Left lobe of liver (tissue), 2 donors: ENCODE data around the gene MYO7B. TPM values are rescaled to one million over a fixed set of nuclear protein-coding genes. Genes with fewer than 3 reads are reported as not detected.

ENCODE experiments used
- ATAC-seq: fragments of 200-7000 bp; cut with Tn5 transposase; one replicate; pipeline ENCODE4 v1.9.1; 2020; ENCODE audit warnings: mild to moderate bottlenecking, moderate library complexity
- DNase-seq: peaks from one replicate; pipeline ENCODE4 v3.0.0-alpha.2; 2020; ENCODE audit warnings: low spot score
- total RNA-seq: library from RNA; stranded (reverse); gene quantifications from one replicate; pipeline ENCODE4 v1.2.1, GENCODE V29; 2021
- donor health status: DM: no; HTN: no; CAD: no; lungs with moderate emphysema.
- donor health status: DM: no; HTN: yes; CAD: no.

MYO7B gene
- total RNA-seq, 1 donor from 2014 or later: 0.63 TPM

- no peak for ATAC-seq
Observed at GRCh38 chr2:127546797-127547196, 11.3 kb downstream of the MYO7B start.

GRCh38 chr2:127551221-127551930 is 15.9 kb downstream of the MYO7B start:
- ATAC-seq (no peak), DNase-seq (no peak)

More at GRCh38 chr2:127546797-127547196, 11.3 kb downstream of the MYO7B start:
- DNase-seq: no peak

GRCh38 chr2:127552336-127552735 is 16.9 kb downstream of the MYO7B start:
- no peak for DNase-seq
- ATAC-seq: no peak

GRCh38 chr2:127552846-127553245 is 17.4 kb downstream of the MYO7B start:
- no peak for ATAC-seq
- DNase-seq: no peak

GRCh38 chr2:127558911-127559310 is 23.4 kb downstream of the MYO7B start:
- DNase-seq (no peak), ATAC-seq (no peak)

GRCh38 chr2:127559454-127559853 is 24.0 kb downstream of the MYO7B start:
- DNase-seq (no peak), ATAC-seq (no peak)

- DNase-seq (no peak), ATAC-seq (no peak)
Observed at GRCh38 chr2:127560201-127560930, 24.9 kb downstream of the MYO7B start.

- ATAC-seq (no peak), DNase-seq (no peak)
Observed at GRCh38 chr2:127560931-127561280, 25.4 kb downstream of the MYO7B start.

- no peak for ATAC-seq
- DNase-seq: no peak
Observed at GRCh38 chr2:127561371-127561770, 25.9 kb downstream of the MYO7B start.

- DNase-seq: no peak
- peak; percentile 13 for ATAC-seq
Observed at GRCh38 chr2:127562936-127563335, 27.5 kb downstream of the MYO7B start.

GRCh38 chr2:127563458-127564428 is 28.3 kb downstream of the MYO7B start:
- ATAC-seq (peak; percentile 14), DNase-seq (no peak)

GRCh38 chr2:127564429-127565260 is 29.2 kb downstream of the MYO7B start:
- ATAC-seq (no peak), DNase-seq (no peak)

GRCh38 chr2:127565261-127566138 is 30.0 kb downstream of the MYO7B start:
- no peak for DNase-seq
- no peak for ATAC-seq

GRCh38 chr2:127566139-127566417 is 30.6 kb downstream of the MYO7B start:
- ATAC-seq: no peak
- DNase-seq: no peak

- no peak for ATAC-seq
- DNase-seq: no peak
Observed at GRCh38 chr2:127566576-127566975, 31.1 kb downstream of the MYO7B start.

GRCh38 chr2:127567351-127567854 is 31.9 kb downstream of the MYO7B start:
- ATAC-seq (no peak), DNase-seq (no peak)

- ATAC-seq (no peak), DNase-seq (no peak)
Observed at GRCh38 chr2:127568128-127568527, 32.6 kb downstream of the MYO7B start.

GRCh38 chr2:127569666-127570065 is 34.2 kb downstream of the MYO7B start:
- DNase-seq (no peak), ATAC-seq (no peak)
